Brain microvascular endothelial cell (primary cell): ENCODE data around the gene SGPL1.

Experiments used
- DNase-seq: peaks from one replicate; pipeline ENCODE4 v3.0.0-alpha.2; 2020
- H3K27ac ChIP-seq: fragments of 250-450 bp; sonication (Bioruptor Pico); 2 replicates; pipeline ENCODE4 v1.5.1; 2020; ENCODE audit warnings: mild to moderate bottlenecking, moderate library complexity
- H3K27me3 ChIP-seq: fragments of 250-450 bp; sonication (Bioruptor Pico); replicated peaks from 2 replicates; pipeline ENCODE4 v1.5.1; 2020; ENCODE audit warnings: mild to moderate bottlenecking
- H3K36me3 ChIP-seq: fragments of 250-450 bp; sonication (Bioruptor Pico); replicated peaks from 2 replicates; pipeline ENCODE4 v1.5.1; 2020; ENCODE audit warnings: mild to moderate bottlenecking
- H3K4me3 ChIP-seq: 2 replicates; pipeline ENCODE4 v1.5.1; 2011; ENCODE audit warnings: low read depth, mild to moderate bottlenecking, control low read depth, low read length, moderate library complexity
- in situ Hi-C: cut with HindIII; loops from 2 replicates; pipeline ENCODE4 v1.10.0; 2017; ENCODE audit warnings: low sequenced_read_pairs, low pct_ligation_motif_present
- TF ChIP-seq, protein P1 (sequence below): IDR thresholded peaks from 2 replicates; pipeline ENCODE4 v1.5.1; 2011; ENCODE audit warnings: low read depth, mild to moderate bottlenecking, moderate library complexity, low read length, control low read depth, inconsistent platforms; ENCODE audit errors: missing control alignments

The SGPL1 gene

DNA sequence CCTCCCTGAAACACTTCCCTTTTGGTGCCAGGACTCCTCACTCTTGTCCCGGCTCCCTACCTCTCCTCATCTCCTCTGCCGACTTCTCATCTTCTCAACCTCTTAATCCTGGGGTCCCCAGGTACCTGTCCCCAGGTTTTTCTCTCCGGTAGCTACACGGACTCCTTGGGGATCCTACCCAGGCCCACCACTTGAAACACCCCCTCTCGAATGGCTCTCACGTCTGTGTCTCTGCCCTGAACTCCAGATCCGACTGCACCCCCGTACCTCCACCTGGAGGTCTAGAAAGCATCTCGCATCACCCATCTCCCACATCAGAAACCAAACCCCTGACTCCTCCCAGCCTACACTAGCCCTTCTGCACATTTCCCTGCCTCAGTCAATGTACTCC, 35.4 kb upstream of the SGPL1 start:
- no peak for DNase-seq
- no peaks in the 10 kb centered on the region for H3K36me3 ChIP-seq
- no peaks in the 10 kb centered on the region for H3K27me3 ChIP-seq
- no peak overlapping the region for H3K4me3 ChIP-seq
- TF ChIP-seq, protein P1, sequence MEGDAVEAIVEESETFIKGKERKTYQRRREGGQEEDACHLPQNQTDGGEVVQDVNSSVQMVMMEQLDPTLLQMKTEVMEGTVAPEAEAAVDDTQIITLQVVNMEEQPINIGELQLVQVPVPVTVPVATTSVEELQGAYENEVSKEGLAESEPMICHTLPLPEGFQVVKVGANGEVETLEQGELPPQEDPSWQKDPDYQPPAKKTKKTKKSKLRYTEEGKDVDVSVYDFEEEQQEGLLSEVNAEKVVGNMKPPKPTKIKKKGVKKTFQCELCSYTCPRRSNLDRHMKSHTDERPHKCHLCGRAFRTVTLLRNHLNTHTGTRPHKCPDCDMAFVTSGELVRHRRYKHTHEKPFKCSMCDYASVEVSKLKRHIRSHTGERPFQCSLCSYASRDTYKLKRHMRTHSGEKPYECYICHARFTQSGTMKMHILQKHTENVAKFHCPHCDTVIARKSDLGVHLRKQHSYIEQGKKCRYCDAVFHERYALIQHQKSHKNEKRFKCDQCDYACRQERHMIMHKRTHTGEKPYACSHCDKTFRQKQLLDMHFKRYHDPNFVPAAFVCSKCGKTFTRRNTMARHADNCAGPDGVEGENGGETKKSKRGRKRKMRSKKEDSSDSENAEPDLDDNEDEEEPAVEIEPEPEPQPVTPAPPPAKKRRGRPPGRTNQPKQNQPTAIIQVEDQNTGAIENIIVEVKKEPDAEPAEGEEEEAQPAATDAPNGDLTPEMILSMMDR, result no peak
- no peak overlapping the region for H3K27ac ChIP-seq
- in situ Hi-C loops, result no loop called here

DNA sequence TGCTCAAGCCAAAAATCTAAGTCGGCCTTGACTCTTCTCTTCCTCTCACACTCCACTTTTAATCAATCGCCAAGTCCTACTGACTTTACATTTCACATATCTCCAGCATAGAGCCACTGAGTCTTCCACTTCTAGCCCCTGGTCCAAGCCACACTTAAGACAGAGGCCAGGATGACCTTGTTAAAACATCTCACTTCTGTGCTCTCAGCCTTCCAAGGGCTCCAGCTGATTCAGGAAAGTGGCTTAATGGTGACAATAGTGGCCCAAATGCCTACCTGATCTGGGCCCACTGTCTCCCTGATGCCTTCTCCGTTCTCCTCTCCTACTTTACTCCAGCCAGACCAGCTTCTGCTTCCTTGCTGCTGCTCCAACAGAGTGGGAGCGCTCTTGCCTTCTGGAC, 35.0 kb upstream of the SGPL1 start:
- Histone ChIP-seq H3K27ac (no peak overlapping the region), H3K36me3 (no peaks in the 10 kb centered on the region), H3K27me3 (no peaks in the 10 kb centered on the region), H3K4me3 (no peak overlapping the region)
- TF ChIP-seq, protein P1, result no peak
- in situ Hi-C loops, result no loop called here
- no peak for DNase-seq

DNA sequence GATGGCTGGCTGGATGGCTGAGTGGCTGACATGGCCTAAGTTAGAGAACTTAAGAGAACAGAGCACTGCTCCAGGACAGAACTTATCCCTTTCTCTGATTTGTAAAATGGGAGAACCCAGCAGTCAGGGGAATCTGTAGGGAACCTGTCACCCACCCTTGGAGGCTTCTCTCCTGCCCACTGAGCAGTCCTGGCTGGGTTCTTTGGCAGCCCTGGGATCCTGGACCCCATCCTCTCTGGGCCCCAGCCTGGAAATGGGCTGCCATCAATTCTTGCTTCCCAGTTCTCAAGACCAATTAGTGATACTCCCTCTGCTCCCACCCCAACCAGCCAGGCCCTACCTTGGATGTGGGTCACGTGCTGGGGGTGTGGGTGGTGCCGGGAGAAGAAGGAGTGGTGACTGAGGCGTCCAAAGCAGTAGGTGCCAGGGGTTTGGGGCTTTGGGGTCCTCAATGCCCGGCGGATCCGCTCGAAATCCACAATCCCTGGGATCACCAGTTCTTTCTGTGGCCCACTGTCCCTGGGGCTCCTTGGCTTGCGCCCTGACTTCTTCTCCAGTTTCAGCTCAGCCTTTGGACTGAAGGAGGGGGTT, 34.2 kb upstream of the SGPL1 start:
- TF ChIP-seq, protein P1, result no peak
- no peak for DNase-seq

DNA sequence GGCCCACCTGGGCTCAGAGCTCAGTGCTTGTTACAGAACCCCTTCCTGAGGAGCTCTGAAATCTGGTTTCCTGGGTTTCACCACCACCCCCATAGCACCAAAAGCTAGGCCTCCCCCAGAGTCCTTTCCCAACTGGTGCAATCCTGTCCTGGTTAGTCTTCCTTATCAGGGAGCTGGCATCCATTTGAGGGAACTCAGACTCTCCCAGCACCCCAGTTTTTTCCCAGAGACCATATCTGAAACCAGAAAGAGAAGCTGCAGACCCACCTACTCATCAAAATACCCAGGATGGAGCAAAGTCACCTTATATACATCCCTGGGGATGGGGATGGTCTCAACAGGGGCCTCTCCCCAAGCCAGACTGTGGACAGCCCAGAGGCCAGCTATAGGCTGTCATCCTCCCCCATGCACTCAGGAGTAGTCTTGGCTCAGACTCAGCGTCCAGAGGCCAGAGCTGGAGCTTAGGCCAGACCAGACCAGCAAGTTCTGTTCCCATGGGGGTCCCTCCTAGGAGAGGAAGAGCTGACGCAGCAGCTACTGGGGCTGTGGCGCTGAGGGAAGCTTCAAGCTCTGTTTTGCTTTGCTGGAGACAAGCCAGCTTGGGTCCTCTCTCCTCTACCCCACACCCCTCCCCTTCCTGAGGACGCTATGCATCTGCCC, 33.5 kb upstream of the SGPL1 start:
- in situ Hi-C loops, result no loop called here
- H3K36me3 ChIP-seq, result no peaks in the 10 kb centered on the region
- no peak for DNase-seq
- no peak overlapping the region for H3K4me3 ChIP-seq
- H3K27me3 ChIP-seq, result no peaks in the 10 kb centered on the region
- TF ChIP-seq, protein P1, result no peak
- H3K27ac ChIP-seq, result no peak overlapping the region

More for the DNA sequence above, 34.2 kb upstream of the SGPL1 start:
- no peaks in the 10 kb centered on the region for H3K36me3 ChIP-seq
- H3K4me3 ChIP-seq, result no peak overlapping the region
- in situ Hi-C loops, result no loop called here
- no peak overlapping the region for H3K27ac ChIP-seq
- H3K27me3 ChIP-seq, result no peaks in the 10 kb centered on the region

DNA sequence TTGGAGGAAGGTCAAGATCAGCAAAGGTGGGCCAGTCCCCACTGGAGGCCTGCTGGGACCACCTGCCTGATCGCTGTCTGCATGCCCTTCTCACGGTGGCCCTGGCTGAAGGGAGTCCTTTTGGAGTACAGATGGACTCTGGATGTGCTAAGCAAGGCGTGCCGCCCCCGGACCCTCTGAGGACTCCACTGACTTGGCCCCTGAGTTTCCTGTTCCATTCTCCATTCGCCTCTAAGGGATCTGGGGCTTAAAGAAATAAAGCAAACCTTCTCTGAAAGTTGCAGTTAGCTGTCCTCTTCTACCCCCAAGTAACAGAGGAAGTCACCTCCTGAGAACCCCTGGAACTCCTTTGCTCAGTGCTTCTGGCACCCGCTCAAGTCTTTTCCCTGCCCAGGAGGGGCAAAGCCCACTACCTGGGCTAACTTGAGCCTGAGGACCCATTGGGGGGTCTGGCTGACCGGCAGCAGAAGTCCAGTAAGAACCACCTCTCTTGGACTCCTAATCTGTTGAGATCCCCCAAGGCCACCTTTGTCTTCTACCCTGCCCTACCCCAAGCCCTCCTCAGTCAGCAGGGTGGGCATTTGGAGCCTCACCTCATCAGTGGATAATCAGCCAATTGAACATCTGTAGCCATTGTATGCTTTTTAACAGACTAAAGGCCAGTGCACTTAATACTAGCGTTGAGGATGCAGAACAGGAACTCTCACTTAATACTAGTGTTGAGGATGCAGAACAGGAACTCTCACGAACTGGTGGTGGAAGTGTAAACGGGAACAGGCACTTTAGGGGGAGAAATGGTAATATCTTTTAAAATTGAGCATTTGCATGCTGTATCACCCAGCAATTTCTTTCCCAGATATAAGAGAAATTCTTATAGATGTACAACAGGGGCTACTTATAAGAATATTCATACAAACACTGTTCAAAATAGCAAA, 32.7 kb upstream of the SGPL1 start:
- DNase-seq, result no peak
- Histone ChIP-seq H3K4me3 (no peak overlapping the region), H3K27ac (no peak overlapping the region), H3K27me3 (no peaks in the 10 kb centered on the region), H3K36me3 (no peaks in the 10 kb centered on the region)
- TF ChIP-seq, protein P1, result no peak
- in situ Hi-C loops, result no loop called here
